Measurements from ENCODE around the gene ARID1B.

GRCh38 chr6:157145656-157146285 lies 368.6 kb downstream of the ARID1B start:
- TF ChIP-seq SIN3A (IDR thresholded peaks at IDR 0.05; ENCODE audit: borderline replicate concordance, insufficient read depth, low read depth, low read length) = no peak
- no peak for TF ChIP-seq CTCF (IDR thresholded peaks at IDR 0.05)
- TF ChIP-seq TCF7L2 (IDR thresholded peaks at IDR 0.05; ENCODE audit: low read depth, low read length) = no peak
